ENCODE data around the gene CA10.

DNA sequence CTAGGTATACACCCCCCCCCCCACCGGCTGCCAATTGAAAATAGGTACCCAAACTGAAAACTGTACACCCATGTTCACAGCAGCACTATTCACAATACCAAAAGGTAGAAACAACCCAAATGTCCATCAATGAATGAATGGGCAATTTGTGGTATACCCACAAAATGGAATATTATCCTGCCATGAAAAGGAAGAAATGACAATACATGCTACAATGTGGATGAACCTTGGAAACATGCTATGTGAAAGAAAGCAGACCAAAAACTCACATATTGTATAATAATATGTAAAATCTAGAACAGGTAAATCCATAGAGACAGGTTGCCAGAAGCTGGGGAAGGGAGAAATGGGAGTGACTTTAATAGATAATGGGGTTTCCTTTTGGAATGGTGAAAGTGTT, 480.6 kb downstream of the CA10 start:
- TF ChIP-seq, protein P1, sequence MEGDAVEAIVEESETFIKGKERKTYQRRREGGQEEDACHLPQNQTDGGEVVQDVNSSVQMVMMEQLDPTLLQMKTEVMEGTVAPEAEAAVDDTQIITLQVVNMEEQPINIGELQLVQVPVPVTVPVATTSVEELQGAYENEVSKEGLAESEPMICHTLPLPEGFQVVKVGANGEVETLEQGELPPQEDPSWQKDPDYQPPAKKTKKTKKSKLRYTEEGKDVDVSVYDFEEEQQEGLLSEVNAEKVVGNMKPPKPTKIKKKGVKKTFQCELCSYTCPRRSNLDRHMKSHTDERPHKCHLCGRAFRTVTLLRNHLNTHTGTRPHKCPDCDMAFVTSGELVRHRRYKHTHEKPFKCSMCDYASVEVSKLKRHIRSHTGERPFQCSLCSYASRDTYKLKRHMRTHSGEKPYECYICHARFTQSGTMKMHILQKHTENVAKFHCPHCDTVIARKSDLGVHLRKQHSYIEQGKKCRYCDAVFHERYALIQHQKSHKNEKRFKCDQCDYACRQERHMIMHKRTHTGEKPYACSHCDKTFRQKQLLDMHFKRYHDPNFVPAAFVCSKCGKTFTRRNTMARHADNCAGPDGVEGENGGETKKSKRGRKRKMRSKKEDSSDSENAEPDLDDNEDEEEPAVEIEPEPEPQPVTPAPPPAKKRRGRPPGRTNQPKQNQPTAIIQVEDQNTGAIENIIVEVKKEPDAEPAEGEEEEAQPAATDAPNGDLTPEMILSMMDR (IDR thresholded peaks at IDR 0.05), result no peak
- TF ChIP-seq POLR2A (IDR thresholded peaks at IDR 0.05), result no peak
